Endometrial microvascular endothelial cells (primary cell): ENCODE measurements around the gene SEMA3C. TPM values are rescaled to one million over a fixed set of nuclear protein-coding genes. Genes with fewer than 3 reads are reported as not detected.

ENCODE experiments used
- in situ Hi-C: cut with HindIII; loops from 2 replicates; pipeline ENCODE4 v1.10.0; 2017; ENCODE audit warnings: low sequenced_read_pairs, low pct_unique_long_range_greater_than_20kb; ENCODE audit errors: inconsistent ontology term
- total RNA-seq: library from RNA; depleted of rRNA; stranded (reverse); fragments of >200 nt; gene quantifications from one replicate; pipeline ENCODE4 v1.2.3, GENCODE V29; 2015; ENCODE audit errors: inconsistent ontology term

Gene SEMA3C
- total RNA-seq, 1 donor from 2014 or later = 4.3 TPM

GRCh38 chr7:80835251-80835650 lies 83.6 kb downstream of the SEMA3C start:
- in situ Hi-C loops = no loop called here

- in situ Hi-C loops = no loop called here
These were observed 85.3 kb downstream of the SEMA3C start for GRCh38 chr7:80833289-80834268.

GRCh38 chr7:80832006-80832405 lies 86.8 kb downstream of the SEMA3C start:
- in situ Hi-C loops = no loop called here

GRCh38 chr7:80830584-80831285 lies 88.1 kb downstream of the SEMA3C start:
- in situ Hi-C loops = no loop called here

- in situ Hi-C loops = no loop called here
These were observed 88.8 kb downstream of the SEMA3C start for GRCh38 chr7:80830010-80830409.

GRCh38 chr7:80829527-80829926 lies 89.3 kb downstream of the SEMA3C start:
- in situ Hi-C loops = no loop called here

GRCh38 chr7:80827239-80827633 lies 91.6 kb downstream of the SEMA3C start:
- in situ Hi-C loops = no loop called here

- in situ Hi-C loops = no loop called here
These were observed 92.2 kb downstream of the SEMA3C start for GRCh38 chr7:80826520-80827238.

- in situ Hi-C loops = no loop called here
These were observed 93.4 kb downstream of the SEMA3C start for GRCh38 chr7:80825499-80825898.

- in situ Hi-C loops = no loop called here
These were observed 94.6 kb downstream of the SEMA3C start for GRCh38 chr7:80824253-80824652.

GRCh38 chr7:80823057-80823456 lies 95.8 kb downstream of the SEMA3C start:
- in situ Hi-C loops = no loop called here

GRCh38 chr7:80821771-80822319 lies 97.0 kb downstream of the SEMA3C start:
- in situ Hi-C loops = no loop called here

GRCh38 chr7:80819503-80819902 lies 99.3 kb downstream of the SEMA3C start:
- in situ Hi-C loops = no loop called here

- in situ Hi-C loops = no loop called here
These were observed 100.7 kb downstream of the SEMA3C start for GRCh38 chr7:80818181-80818580.

- in situ Hi-C loops = no loop called here
These were observed 102.0 kb downstream of the SEMA3C start for GRCh38 chr7:80816806-80817205.

- in situ Hi-C loops = no loop called here
These were observed 103.1 kb downstream of the SEMA3C start for GRCh38 chr7:80815733-80816132.

- in situ Hi-C loops = no loop called here
These were observed 109.3 kb downstream of the SEMA3C start for GRCh38 chr7:80809545-80809944.

GRCh38 chr7:80807166-80807900 lies 111.5 kb downstream of the SEMA3C start:
- in situ Hi-C loops = no loop called here
